ENCODE data around the gene MRGPRE.

Gene MRGPRE

DNA sequence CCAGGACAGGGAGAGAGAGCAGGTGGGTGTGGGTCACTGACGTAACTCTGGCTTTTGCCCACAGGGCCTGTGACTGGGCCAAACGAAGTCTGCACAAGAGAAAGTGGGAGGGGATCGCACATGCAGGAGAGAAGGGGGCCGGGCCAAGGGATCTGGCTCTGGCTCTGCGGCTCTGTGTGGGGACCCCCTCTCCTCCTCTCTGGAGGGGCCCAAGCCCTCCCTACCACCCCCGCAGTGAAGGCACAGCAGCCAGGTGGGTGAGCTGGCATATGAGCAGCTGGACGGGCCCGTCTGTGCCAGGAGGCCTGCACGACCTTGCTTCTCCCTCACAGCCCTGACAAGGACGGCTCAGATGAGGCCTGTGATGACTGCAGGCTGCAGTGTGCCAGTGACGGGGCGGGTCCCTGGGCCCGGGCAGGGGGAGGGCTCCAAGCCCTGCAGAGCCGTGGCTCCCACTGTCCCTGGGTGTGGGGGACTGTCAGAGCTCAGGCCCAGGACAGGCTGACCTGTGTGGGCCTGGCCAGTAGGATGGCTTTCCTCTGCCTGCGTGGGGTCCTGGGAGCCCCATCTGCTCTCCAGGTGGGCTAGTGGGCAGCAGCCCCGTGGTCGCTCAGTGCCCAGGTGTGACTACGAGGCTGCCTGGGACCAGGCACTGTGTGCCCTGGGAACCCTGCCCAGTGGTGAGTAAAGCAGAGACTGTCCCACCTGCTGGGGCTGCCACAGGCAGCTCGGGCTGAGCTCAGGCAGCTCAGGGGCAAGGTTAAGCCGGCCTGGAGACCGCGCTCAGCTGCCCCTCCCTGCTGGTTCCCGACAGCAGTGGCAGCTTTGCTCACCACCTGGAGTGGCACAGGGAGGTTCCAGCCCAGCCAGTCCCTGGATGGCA, 35.8 kb downstream of the MRGPRE start:
- no peak for DNase-seq (ENCODE audit: low spot score)

DNA sequence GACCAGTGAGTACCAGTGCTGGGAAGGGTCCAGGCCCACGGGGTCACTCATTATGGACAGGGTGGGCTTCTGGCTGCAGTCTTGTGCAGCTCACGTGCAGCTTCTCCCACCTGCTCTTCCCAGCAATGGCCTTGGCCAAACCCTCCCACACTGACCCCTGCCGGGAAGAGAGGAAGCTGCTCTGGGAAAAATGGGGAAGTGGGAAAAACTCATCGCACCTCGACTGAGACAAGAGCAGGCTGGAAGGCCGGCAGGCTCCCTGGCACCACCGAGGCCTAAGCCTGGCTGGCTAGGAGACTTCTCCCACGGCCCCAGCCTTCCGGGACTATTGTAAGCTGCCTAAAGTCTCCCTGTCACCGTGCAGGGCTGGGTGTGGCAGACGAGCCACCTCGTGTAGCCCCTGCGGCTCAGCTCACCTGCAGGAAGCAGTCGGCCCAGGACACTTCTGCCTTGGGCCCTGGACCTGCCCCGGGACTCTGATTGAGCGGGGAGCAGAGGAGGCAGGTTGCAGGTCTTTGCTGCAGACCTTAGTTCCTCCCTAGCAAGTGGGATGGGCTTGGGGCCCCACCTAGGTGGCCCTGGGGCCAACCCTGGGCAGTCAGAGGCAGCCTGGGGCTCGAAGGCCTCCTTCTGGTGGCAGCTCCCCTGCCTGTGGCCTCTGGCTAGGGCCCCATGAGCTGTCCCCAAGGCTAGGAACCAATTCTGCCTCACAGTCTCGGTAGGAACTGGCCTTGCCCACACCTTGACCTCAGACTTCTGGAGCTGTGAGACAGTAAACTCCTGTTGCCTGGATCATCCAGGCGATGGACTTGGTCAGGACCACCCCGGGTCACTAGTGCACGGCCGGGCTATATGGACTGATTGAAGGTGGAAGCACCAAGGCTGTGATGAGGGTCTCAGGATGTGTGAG, 36.7 kb downstream of the MRGPRE start:
- peak; percentile 13 for DNase-seq (ENCODE audit: low spot score)

- no peak for DNase-seq (ENCODE audit: low spot score)
These were observed 38.0 kb downstream of the MRGPRE start for GRCh38 chr11:3194016-3194816.

- DNase-seq (ENCODE audit: low spot score): no peak
These were observed 38.7 kb downstream of the MRGPRE start for GRCh38 chr11:3193373-3194015.

DNA sequence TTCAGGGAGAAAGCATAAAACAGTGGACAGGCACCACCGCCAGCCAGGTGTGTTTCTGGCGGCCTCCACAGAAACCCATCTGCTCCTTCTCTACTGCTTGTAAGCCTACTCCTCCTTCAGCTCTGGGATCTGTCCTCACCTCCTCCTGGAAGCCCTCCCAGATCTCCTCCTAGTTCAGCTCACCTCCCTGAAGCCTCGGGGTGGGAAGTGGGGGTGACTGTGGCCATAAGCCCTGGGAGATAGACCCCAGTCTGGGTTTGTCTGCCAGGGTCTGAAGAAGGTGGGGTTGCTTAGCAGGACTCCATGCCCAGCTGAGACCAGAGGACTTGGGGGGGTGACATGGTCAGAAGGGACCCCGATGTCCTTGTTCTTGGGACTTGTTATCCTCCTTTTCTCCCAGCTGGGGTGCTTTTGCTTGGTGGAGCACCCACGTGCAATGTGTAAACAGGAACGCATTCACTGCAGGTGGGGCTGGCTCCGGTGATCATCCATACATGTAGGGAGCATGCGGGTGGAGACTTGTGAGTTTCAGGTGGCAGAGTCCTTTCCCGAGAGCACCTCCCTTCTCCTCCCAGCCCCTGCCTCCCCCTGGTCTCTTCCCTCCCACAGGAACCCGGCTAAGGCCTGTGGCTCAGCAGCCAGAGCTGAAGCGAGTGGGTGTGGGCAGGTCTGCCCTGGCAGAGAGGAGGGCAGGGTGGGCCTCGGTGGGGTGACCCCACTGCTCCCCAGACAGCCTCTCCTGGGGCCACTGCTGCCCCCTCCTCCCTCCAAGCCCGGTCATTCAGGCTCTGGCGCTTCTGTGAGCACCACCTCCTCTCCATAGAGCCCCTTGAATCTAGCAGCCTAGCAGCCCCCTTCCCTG, 39.5 kb downstream of the MRGPRE start:
- DNase-seq (ENCODE audit: low spot score): no peak

- DNase-seq (ENCODE audit: low spot score): no peak
These were observed 40.5 kb downstream of the MRGPRE start for GRCh38 chr11:3191586-3192324.

GRCh38 chr11:3190600-3190999, 41.6 kb downstream of the MRGPRE start:
- DNase-seq (ENCODE audit: low spot score): no peak

DNA sequence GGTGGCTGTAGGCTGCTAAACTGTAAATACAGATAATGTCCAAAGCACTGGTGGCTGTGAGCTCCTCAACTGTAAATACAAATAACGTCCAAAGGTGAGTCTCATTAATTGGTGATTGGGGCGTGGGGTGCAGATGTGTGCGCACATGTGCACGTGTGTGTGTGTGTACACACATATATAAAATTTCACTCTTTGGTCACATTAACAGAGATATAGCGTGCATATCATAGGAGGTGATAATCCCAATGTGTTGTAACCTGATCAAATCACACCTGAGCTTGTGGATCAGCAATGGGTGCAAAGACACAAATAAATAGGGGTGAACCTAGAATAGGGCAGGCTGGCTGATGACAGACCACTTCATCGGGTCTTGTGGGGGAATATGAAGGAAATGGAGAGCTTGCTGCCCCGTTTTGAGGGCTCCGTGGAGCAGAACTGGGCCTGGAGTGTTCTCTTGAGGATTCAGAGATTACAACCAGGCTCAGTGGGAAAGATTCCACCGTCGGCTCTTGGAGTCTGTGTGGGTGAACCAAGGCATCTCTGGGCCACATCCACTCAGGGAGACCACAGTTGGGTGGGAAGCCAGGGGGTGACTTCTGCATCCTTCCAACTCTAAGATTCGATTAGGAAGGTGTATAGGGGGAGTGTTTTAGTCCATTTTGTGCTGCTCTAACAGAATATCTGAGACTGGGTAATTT, 42.2 kb downstream of the MRGPRE start:
- DNase-seq (ENCODE audit: low spot score): no peak

DNA sequence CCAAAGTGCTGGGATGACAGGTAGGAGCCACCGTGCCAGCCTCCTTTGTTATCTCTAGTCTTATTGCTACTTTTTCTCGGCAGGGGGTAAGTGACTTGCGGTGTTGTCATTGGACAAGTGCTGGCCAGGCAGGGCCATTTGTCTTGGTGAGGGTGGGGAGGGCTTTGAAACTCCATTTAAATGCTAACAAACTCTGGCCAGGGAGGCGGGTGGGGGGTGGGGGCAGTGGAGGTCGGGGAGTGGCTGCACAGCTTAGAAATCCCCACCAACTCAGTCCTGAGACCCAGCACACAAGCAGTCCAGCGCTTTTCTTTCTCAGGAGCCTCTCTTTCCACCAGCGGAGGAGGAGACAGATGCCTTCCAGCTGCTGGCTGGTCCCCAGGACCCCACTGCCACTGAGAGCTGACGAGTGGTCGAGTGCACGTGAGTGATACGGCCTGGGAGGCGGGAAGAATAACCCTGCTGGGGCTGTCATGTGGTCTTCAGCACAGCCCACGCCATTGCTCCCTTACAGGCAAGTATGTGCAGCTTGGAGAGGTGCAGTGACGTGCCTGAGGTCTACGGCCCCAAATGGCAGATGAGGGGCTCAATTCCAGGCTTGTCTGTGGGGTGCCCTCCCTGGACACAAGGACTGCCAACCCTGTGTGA, 42.9 kb downstream of the MRGPRE start:
- no peak for DNase-seq (ENCODE audit: low spot score)

GRCh38 chr11:3188496-3189195, 43.6 kb downstream of the MRGPRE start:
- no peak for DNase-seq (ENCODE audit: low spot score)

- DNase-seq (ENCODE audit: low spot score): no peak
These were observed 45.9 kb downstream of the MRGPRE start for GRCh38 chr11:3186166-3186953.

GRCh38 chr11:3184732-3185347, 47.4 kb downstream of the MRGPRE start:
- no peak for DNase-seq (ENCODE audit: low spot score)

DNA sequence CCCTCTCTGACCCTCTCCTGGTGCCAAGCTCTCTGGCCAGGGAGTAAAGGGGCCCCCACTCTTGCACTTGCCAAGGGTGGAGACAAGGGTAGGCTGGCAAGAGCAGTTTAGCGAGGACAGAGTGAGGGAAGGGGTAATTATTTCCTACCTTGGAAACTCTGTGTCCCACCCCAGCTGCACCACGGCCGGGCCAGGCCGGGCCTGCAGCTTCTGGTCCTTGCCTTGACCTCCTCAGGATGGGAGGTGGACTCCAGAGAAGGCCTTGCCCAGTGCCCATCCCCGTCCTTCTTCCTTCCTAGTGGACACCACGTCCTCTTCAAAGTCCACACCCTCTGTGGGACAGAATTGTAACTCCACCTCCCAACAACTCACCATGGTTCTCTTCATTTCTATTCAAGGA, 48.7 kb downstream of the MRGPRE start:
- DNase-seq (ENCODE audit: low spot score): no peak

DNA sequence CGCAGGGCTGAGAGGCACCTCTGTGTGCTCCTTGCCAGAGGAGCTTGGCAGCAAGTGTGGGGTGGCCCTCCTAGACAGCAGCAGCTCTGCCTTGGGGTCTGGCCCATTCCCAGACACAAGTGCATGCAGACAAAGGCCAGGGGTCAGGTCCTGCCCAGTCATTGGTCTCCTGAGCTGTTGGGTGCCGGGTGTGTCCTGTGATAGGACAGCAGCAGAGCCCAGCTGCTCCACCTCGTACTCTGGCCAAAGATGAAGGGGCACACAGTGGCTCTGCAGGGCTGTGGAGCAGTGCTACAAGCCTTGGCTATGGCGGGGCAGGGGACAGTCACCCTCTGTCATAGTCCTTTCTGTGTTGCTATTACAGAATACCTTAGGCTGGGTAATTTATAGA, 49.8 kb downstream of the MRGPRE start:
- no peak for DNase-seq (ENCODE audit: low spot score)

DNA sequence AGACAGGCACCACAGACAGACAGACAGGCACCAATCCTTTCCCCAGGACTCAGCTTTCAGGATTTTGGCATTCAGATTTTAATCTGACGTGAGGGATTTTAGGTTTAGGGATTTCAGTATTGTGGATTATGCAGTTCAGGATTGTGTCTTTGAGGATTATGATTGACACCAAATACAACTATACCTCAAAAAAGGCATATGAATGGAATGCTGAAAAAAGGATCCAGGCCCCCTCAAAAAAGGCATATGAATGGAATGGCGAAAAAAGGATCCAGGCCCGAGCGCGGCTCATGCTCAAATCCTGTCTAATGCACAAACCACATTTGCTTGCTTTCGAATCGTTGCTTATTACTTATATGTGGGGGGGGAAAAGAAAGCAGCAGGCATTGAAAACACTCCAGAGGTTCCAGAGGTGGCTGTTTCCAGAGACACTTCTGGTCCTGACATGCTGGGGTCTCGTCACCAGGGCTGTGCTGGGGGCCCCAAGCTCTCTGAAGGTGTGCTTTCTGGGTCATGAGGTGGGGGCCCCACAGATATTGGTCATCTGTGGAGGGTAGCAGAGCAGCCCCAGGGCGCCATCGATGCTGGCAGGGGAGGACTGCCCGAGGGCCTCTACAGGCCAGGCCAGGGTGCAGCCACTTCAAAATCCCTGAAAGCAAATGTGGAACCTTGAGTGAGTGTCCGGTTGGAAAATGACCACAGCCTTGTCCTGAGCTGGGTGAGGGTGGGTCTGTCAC, 50.3 kb downstream of the MRGPRE start:
- DNase-seq (ENCODE audit: low spot score): no peak

GRCh38 chr11:3180869-3181268, 51.3 kb downstream of the MRGPRE start:
- DNase-seq (ENCODE audit: low spot score): no peak

Data from cerebellar cortex (tissue), 1 donor.